ENCODE measurements around the gene NT5C3B.

GRCh38 chr17:41848788-41849187 lies 12.8 kb upstream of the NT5C3B start:
- no peak for TF ChIP-seq CTCF (IDR thresholded peaks at IDR 0.05; ENCODE audit: insufficient read depth, low read length)
- no peak for TF ChIP-seq POLR2AphosphoS5 (IDR thresholded peaks at IDR 0.05; ENCODE audit: low read depth)
- no peak for TF ChIP-seq GABPA (IDR thresholded peaks at IDR 0.05; ENCODE audit: low read depth)
- no peak for TF ChIP-seq REST (IDR thresholded peaks at IDR 0.05; ENCODE audit: insufficient replicate concordance, low read depth)
- no peak for TF ChIP-seq SPI1 (IDR thresholded peaks at IDR 0.05; ENCODE audit: borderline replicate concordance, low read depth)

Measured in HL-60 (cell line).